COLO829 (cell line): ENCODE measurements around the gene TMOD2.

Experiments
- DNase-seq: peaks from one replicate; pipeline ENCODE4 v3.0.0; 2012; ENCODE audit warnings: low spot score

Gene TMOD2

DNA sequence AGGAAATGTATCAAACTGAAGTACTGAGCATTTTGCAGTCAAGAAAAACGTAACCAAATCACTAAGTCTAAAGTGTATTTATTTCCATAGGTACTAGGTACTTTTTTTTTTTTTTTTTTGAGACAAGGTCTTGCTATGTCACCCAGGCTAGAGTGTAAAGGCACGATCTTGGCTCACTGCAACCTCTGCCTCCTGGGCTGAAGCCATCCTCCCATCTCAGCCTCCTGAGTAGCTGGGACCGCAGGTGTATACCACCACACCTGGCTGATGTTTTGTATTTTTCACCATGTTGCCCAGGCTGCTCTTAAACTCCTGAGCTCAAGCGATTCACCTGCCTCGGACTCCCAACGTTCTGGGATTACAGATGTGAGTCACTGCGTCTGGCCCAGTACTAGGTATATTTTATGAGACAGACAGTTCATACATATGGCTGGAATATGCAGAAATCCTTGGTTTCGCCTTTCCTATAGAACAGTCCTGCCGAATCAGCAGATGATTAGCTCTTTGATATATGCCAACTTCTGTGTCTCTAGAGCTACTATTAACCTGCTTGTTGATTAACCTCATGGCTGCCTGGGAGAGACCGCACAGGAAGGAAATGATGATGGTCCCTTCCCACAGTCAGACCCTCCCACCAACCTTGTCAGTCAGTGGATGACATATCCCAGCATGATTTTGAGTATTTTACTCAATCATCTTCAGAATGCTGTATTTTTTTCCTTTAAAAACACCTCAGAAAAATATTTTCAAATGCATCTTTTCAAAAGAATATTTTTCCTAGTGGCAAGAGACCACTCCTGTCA lies 110.4 kb downstream of the TMOD2 start:
- no peak for DNase-seq

DNA sequence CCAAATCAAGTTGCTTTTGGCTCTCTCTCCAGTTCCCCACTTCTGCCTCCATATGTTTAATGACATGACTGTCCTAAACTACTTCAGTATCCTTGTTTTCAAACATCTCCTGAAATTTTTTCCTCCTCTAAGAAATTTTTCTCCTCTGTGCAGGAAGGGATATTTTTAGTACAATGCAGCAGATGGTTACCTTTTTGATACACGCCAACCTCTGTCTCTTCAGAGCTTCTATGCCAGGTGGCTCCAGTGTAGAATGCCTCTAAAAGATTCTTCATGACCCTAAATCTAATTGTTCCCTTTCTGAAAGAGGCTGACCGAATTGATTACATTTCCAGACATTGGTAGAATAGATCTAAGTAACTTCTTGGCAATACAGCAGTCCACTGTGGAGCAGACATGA lies 111.7 kb downstream of the TMOD2 start:
- DNase-seq, result no peak

DNA sequence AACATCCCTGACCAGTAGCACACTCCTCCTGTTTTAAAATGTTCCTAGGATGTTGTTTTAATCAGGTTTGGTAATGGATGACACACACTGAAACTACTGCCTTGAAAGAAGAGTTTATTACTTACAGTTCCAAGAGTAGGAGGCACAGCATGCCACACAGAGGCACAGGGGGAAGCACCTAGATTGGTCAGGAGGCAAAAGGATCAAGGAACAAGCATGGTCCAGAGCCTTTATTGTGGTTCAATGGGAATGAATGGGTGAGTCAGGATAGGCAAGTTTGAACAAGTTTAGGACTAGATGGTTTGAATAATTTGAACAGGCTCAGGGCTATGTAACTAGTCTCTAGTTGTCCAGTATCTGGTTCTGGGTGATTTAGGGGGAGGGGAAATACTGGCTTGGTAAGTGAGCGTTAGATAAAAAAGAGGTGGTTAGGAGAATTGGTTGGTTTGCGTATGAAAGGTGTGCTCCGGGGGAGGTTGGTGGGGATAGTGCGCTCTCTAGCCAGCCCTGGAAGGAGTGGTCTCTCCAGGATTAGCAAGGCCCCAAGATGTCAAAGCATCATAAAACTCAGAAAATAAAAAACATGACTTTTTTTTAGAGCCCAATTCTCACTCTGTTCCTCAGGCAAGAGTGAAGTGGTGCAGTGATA lies 113.1 kb downstream of the TMOD2 start:
- no peak for DNase-seq

DNA sequence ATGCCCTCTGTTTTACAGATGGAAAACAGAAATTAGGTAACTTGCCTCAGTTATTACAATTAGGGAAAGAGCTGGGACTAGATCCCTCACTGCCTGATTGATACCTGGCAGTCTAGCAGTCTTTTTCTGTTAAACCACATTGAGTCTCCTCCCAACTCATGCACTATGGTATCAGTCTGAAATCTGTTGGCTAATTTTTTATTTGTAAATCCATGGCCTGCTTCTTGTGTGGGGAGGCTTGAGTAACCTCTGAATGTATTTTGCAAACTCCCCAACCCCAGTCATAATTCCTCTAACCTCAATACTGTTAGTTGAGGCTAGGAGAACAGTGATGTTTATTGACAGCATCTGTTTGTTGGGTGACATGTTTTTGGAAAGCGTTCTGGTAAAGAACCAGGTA lies 113.9 kb downstream of the TMOD2 start:
- no peak for DNase-seq
